ENCODE data around the gene ZAP70. TPM values are rescaled to one million over a fixed set of nuclear protein-coding genes. Genes with fewer than 3 reads are reported as not detected.

Gene ZAP70
- 1 to 10 TPM; 2.3 to 3.3 (median 3.1) TPM for total RNA-seq

DNA sequence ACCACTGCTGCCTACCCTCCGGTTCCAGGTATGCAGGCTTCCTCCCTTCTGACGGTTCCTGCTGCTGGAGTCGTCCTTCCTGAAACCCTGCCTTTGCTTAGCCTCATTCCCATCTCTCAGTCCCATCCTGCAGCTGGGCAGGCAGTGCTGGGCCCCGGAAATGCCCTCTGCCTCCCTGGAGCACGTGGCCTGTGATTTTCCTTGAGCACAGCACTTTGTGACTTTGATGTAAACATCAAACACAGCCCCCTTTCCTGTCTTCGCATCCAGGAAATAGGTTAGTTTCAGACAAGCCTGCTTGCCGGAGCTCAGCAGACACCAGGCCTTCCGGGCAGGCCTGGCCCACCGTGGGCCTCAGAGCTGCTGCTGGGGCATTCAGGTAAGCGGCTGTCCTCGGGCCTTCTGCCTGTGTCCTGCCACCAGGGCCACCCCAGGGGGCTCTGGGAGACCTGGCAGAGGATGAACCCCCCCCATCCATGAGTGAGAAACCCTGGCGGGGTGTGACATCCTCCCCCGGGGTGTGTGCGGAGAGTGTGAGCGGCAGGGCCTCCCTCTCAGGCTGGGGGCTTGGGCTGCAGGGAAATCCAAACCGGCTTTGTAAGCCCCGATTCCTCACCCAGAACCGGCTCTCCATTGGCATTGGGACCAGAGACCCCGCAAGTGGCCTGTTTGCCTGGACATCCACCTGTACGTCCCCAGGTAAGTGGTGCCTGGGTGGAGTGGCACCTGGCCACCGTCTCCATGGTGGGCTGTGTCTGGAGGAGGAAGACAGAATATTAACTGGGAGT lies at the start of gene ZAP70:
TSS of gene ZAP70 (plus strand) at position 281 of the 788 bp plus-strand sequence. CDS start 10,461 bp downstream, outside the sequence.
- TF ChIP-seq CTCF (IDR thresholded peaks at IDR 0.05; ENCODE audit: low read depth): no peak

- TF ChIP-seq CTCF (IDR thresholded peaks at IDR 0.05; ENCODE audit: low read depth): no peak
Measured at GRCh38 chr2:97663626-97663961, 49.8 kb upstream of the ZAP70 start.

DNA sequence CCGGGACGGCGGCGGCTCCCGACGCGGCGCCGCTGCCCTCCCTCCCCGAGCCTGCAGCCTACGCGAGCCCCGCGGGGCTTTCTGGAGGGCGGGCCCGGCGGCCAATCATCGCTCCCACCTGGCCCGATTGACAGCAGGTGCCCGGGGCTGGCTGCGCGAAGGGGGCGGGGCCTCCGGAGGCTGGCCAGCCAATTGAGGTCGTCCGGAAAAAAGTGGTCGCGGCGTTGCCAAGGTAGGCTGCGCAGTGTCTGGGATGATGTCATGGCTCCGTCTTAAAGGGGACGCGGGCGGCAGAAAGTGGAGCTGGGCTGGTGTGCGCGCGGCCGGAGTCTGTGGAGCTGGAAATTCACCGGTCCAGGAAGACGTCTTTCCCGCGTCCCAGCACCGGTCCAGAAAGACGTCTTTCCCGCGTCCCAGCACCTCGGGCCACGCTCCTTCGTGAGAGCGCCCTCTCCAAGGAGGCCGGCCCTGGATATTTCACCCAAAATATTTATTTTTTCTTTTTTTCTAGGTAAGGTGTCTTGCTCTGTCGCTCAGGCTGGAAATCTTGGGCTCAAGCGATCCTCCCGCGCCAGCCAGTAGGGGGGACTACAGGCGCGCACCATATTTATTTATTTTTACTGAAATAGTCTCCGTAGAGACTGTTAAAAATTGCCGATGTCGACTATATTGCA lies 49.3 kb upstream of the ZAP70 start, which contains the start of gene ACTR1B:
TSS of gene ACTR1B (minus strand) at position 83 of the 674 bp plus-strand sequence. CDS start 154 bp downstream, outside the sequence.
- no peak for TF ChIP-seq CTCF (IDR thresholded peaks at IDR 0.05; ENCODE audit: low read depth)

- no peak for TF ChIP-seq CTCF (IDR thresholded peaks at IDR 0.05; ENCODE audit: low read depth)
Measured at GRCh38 chr2:97664636-97664970, 48.8 kb upstream of the ZAP70 start.

DNA sequence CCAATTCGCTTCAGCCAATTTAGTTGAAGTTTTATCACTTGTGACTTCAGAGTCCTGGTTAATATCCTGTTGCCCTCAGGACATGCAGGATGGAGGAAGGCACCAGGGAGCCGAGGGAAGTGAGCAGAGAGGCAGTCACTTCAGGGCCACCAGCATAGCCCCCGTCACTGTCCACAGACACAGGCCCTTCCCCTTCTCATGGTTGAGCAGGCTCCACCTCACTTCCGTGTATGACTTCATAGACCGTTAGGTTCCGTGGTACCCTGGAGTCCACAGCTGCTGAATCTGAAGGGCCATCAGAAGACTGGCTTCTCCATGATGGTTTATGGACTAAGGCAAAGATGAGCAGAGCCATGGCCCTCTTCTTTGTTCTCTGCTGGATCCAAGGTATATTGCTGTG lies 43.9 kb upstream of the ZAP70 start, which contains the start of gene C2orf92:
TSS of gene C2orf92 (plus strand) at position 266 of the 400 bp plus-strand sequence. CDS start at position 342, 76 bp downstream.
- no peak for TF ChIP-seq CTCF (IDR thresholded peaks at IDR 0.05; ENCODE audit: low read depth)

GRCh38 chr2:97670471-97670870 lies 42.9 kb upstream of the ZAP70 start:
- no peak for TF ChIP-seq CTCF (IDR thresholded peaks at IDR 0.05; ENCODE audit: low read depth)

GRCh38 chr2:97671526-97671925 lies 41.9 kb upstream of the ZAP70 start:
- no peak for TF ChIP-seq CTCF (IDR thresholded peaks at IDR 0.05; ENCODE audit: low read depth)

Measured in subcutaneous adipose tissue (tissue), 4 donors.